Subcutaneous abdominal adipose tissue (tissue), 5 donors: ENCODE data around the gene EXOC8.

ENCODE experiments used
- H3K27ac ChIP-seq: one replicate; pipeline ENCODE4 v1.7.0; 2013; ENCODE audit warnings: low read depth, mild to moderate bottlenecking, inconsistent platforms, low read length, moderate library complexity
- H3K27me3 ChIP-seq, 5 donors: one replicate each; pipeline ENCODE4 v1.7.0; 2013; ENCODE audit warnings: low read length in 5 of 5, inconsistent platforms in 1 of 5; ENCODE audit not compliant: control insufficient read depth in 5 of 5, insufficient read depth in 4 of 5
- H3K36me3 ChIP-seq, 5 donors: one replicate each; pipeline ENCODE4 v1.7.0; 2013; ENCODE audit warnings: low read length in 5 of 5; ENCODE audit not compliant: control insufficient read depth in 5 of 5, insufficient read depth in 5 of 5
- H3K4me1 ChIP-seq, 5 donors: one replicate each; pipeline ENCODE4 v1.7.0; 2013; ENCODE audit warnings: low read length in 5 of 5, mild to moderate bottlenecking in 3 of 5, moderate library complexity in 1 of 5; ENCODE audit not compliant: control insufficient read depth in 5 of 5, insufficient read depth in 5 of 5
- H3K4me3 ChIP-seq, 5 donors: one replicate each; pipeline ENCODE4 v1.7.0; 2013; ENCODE audit warnings: low read length in 5 of 5, low read depth in 1 of 5
- H3K9ac ChIP-seq, 5 donors: one replicate each; pipeline ENCODE4 v1.7.0; 2013; ENCODE audit warnings: low read length in 5 of 5, mild to moderate bottlenecking in 4 of 5, moderate library complexity in 3 of 5
- H3K9me3 ChIP-seq, 5 donors: one replicate each; pipeline ENCODE4 v1.7.0; 2013; ENCODE audit warnings: low read length in 5 of 5; ENCODE audit not compliant: control insufficient read depth in 5 of 5
- donor health status: healthy.
- donor health status: healthy.
- donor health status: healthy.
- donor health status: healthy.
- donor health status: healthy.

The EXOC8 gene

GRCh38 chr1:231301990-231302389 is 35.7 kb downstream of the EXOC8 start:
- Histone ChIP-seq H3K27me3 (no peaks in the 10 kb centered on the region), H3K9ac (no peak overlapping the region), H3K27ac (no peak overlapping the region), H3K4me3 (no peak overlapping the region), H3K36me3 (no peaks in the 10 kb centered on the region), H3K9me3 (no peaks in the 10 kb centered on the region), H3K4me1 (no peaks in the 10 kb centered on the region)

DNA sequence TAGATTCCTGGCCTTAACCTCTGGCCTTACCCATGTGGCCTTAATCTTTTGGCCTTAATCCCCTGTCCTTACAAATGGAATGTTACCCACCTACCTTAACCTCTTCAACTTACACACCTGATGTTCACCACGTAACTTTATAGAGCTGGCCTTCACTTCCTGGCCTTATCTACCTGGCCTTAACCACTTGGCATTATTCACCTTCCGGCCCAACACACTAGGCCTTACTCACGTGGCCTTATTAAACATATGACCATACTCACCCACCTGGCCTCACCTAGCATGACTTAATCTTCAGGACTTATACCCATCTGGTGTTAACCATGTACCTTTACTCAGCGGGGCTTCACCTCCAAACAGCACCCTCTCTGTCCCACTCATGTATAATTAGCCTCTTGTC is 41.7 kb downstream of the EXOC8 start:
- H3K36me3 ChIP-seq, result no peaks in the 10 kb centered on the region
- no peaks in the 10 kb centered on the region for H3K4me1 ChIP-seq
- H3K9me3 ChIP-seq, result no peaks in the 10 kb centered on the region
- H3K4me3 ChIP-seq, result no peak overlapping the region
- no peak overlapping the region for H3K27ac ChIP-seq
- no peak overlapping the region for H3K9ac ChIP-seq
- H3K27me3 ChIP-seq, result no peaks in the 10 kb centered on the region

- Histone ChIP-seq H3K9me3 (no peaks in the 10 kb centered on the region), H3K9ac (no peak overlapping the region), H3K36me3 (no peaks in the 10 kb centered on the region), H3K27me3 (no peaks in the 10 kb centered on the region), H3K4me1 (no peaks in the 10 kb centered on the region), H3K4me3 (no peak overlapping the region), H3K27ac (no peak overlapping the region)
Observed at GRCh38 chr1:231286603-231287002, 51.0 kb downstream of the EXOC8 start.

DNA sequence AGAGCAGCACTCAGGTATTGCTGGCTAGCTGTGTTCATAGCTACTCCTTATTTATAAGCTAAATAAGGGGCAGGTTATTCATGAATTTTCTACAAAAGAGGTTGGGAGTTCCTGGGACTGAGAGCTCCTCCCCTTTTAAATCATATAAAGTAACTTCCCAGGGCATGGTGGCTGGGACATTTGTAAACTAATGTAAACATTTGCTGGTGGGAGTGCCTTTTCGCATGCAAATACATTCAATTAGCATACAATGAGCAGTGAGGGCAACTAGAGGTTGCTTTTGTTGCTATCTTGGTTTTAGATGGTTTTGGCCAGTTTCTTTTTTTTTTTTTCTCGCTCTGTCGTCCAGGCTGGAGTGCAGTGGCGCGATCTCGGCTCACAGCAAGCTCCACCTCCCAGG is 53.2 kb downstream of the EXOC8 start:
- no peaks in the 10 kb centered on the region for H3K36me3 ChIP-seq
- H3K4me1 ChIP-seq, result no peaks in the 10 kb centered on the region
- no peaks in the 10 kb centered on the region for H3K27me3 ChIP-seq
- no peak overlapping the region for H3K9ac ChIP-seq
- H3K4me3 ChIP-seq, result no peak overlapping the region
- H3K27ac ChIP-seq, result no peak overlapping the region
- H3K9me3 ChIP-seq, result no peaks in the 10 kb centered on the region
